SK-N-SH treated with all-trans-retinoic acid at 6 μM for 48 hours (cell line): ENCODE measurements around the gene PAAF1.
"Not testable (repeated sequence)": the region's sequence is repeated elsewhere in the genome, so short reads cannot be mapped to it uniquely, and the experiment has no call there.

Source experiments
- ATAC-seq: fragments of 200-7000 bp; cut with Tn5 transposase; 3 replicates; pipeline ENCODE4 v1.9.1; 2020; ENCODE audit warnings: mild to moderate bottlenecking, moderate library complexity
- ARNTL ChIP-seq: fragments of 450-650 bp; formaldehyde crosslinking; IDR thresholded peaks from 2 replicates; pipeline ENCODE4 v1.5.0; 2020; ENCODE audit warnings: low read depth, mild to moderate bottlenecking, moderate library complexity, borderline replicate concordance
- BACH2 ChIP-seq: fragments of 250-450 bp; sonication (Bioruptor Pico); IDR thresholded peaks from 2 replicates; pipeline ENCODE4 v1.9.0; 2021; ENCODE audit warnings: mild to moderate bottlenecking, borderline replicate concordance
- CSDC2 ChIP-seq: fragments of 250-450 bp; sonication (Bioruptor Pico); IDR thresholded peaks from 2 replicates; pipeline ENCODE4 v1.5.0; 2020; ENCODE audit warnings: mild to moderate bottlenecking, moderate library complexity
- CSRNP3 ChIP-seq: fragments of 250-450 bp; sonication (Bioruptor Pico); IDR thresholded peaks from 2 replicates; pipeline ENCODE4 v1.5.1; 2021; ENCODE audit warnings: mild to moderate bottlenecking, moderate library complexity
- ESRRG ChIP-seq: fragments of 250-450 bp; sonication (Bioruptor Pico); IDR thresholded peaks from 2 replicates; pipeline ENCODE4 v1.6.1; 2021; ENCODE audit warnings: mild to moderate bottlenecking
- OSR1 ChIP-seq: fragments of 250-450 bp; sonication (Bioruptor Pico); IDR thresholded peaks from 2 replicates; pipeline ENCODE4 v1.8.0; 2022; ENCODE audit warnings: moderate library complexity, mild to moderate bottlenecking, inconsistent platforms
- PATZ1 ChIP-seq: fragments of 250-450 bp; sonication (Bioruptor Pico); IDR thresholded peaks from 2 replicates; pipeline ENCODE4 v1.8.0; 2020; ENCODE audit warnings: mild to moderate bottlenecking, moderate library complexity, borderline replicate concordance
- PPARA ChIP-seq: fragments of 250-450 bp; sonication (Bioruptor Pico); IDR thresholded peaks from 2 replicates; pipeline ENCODE4 v1.5.0; 2020; ENCODE audit warnings: mild to moderate bottlenecking, borderline replicate concordance
- RARB ChIP-seq: fragments of 250-450 bp; sonication (Bioruptor Pico); IDR thresholded peaks from 2 replicates; pipeline ENCODE4 v1.8.0; 2021; ENCODE audit warnings: mild to moderate bottlenecking, moderate library complexity
- SNAI2 ChIP-seq: fragments of 250-450 bp; sonication (Bioruptor Pico); IDR thresholded peaks from 2 replicates; pipeline ENCODE4 v1.5.0; 2020; ENCODE audit warnings: mild to moderate bottlenecking, moderate library complexity
- TCF4 ChIP-seq: fragments of 250-450 bp; sonication (Bioruptor Pico); IDR thresholded peaks from 2 replicates; pipeline ENCODE4 v1.8.0; 2021; ENCODE audit warnings: mild to moderate bottlenecking, moderate library complexity, borderline replicate concordance
- TSHZ2 ChIP-seq: fragments of 250-450 bp; sonication (Bioruptor Pico); IDR thresholded peaks from 2 replicates; pipeline ENCODE4 v1.5.0; 2020; ENCODE audit warnings: mild to moderate bottlenecking, moderate library complexity
- ZC3H10 ChIP-seq: fragments of 250-450 bp; sonication (Bioruptor Pico); IDR thresholded peaks from 2 replicates; pipeline ENCODE4 v1.5.1; 2021; ENCODE audit warnings: mild to moderate bottlenecking, moderate library complexity
- ZFP30 ChIP-seq: fragments of 450-650 bp; formaldehyde crosslinking; IDR thresholded peaks from 2 replicates; pipeline ENCODE4 v1.5.0; 2022; ENCODE audit warnings: mild to moderate bottlenecking, moderate library complexity
- ZNF565 ChIP-seq: fragments of 450-650 bp; formaldehyde crosslinking; conservative IDR thresholded peaks from 2 replicates; pipeline ENCODE4 v1.5.0; 2020; ENCODE audit warnings: low read depth, mild to moderate bottlenecking, moderate library complexity
- ZNF70 ChIP-seq: fragments of 450-650 bp; formaldehyde crosslinking; IDR thresholded peaks from 2 replicates; pipeline ENCODE4 v1.5.0; 2020; ENCODE audit warnings: mild to moderate bottlenecking, moderate library complexity
- TF ChIP-seq, protein P1 (sequence below): fragments of 250-450 bp; sonication (Bioruptor Pico); IDR thresholded peaks from 2 replicates; pipeline ENCODE4 v1.8.0; 2021; ENCODE audit warnings: low read depth, mild to moderate bottlenecking, moderate library complexity, borderline replicate concordance
- TF ChIP-seq, protein P2 (sequence below): fragments of 250-450 bp; sonication (Bioruptor Pico); IDR thresholded peaks from 2 replicates; pipeline ENCODE4 v1.5.1; 2020; ENCODE audit warnings: low read depth, mild to moderate bottlenecking, moderate library complexity

PAAF1 gene

GRCh38 chr11:73875380-73875779 is 1.4 kb upstream of the PAAF1 start (continued):
- TF ChIP-seq ZNF70 (CRISPR knock-in tag) (no peak), ZNF565 (CRISPR knock-in tag) (no peak), TSHZ2 (no peak)

GRCh38 chr11:73875840-73876239 is 959 bp upstream of the PAAF1 start:
- TF ChIP-seq, protein P1, sequence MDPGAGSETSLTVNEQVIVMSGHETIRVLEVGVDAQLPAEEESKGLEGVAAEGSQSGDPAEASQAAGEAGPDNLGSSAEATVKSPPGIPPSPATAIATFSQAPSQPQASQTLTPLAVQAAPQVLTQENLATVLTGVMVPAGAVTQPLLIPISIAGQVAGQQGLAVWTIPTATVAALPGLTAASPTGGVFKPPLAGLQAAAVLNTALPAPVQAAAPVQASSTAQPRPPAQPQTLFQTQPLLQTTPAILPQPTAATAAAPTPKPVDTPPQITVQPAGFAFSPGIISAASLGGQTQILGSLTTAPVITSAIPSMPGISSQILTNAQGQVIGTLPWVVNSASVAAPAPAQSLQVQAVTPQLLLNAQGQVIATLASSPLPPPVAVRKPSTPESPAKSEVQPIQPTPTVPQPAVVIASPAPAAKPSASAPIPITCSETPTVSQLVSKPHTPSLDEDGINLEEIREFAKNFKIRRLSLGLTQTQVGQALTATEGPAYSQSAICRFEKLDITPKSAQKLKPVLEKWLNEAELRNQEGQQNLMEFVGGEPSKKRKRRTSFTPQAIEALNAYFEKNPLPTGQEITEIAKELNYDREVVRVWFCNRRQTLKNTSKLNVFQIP (CRISPR knock-in tag), result no peak
- TF ChIP-seq RARB (CRISPR knock-in tag), result no peak
- no peak for TF ChIP-seq ARNTL
- TF ChIP-seq, protein P2, sequence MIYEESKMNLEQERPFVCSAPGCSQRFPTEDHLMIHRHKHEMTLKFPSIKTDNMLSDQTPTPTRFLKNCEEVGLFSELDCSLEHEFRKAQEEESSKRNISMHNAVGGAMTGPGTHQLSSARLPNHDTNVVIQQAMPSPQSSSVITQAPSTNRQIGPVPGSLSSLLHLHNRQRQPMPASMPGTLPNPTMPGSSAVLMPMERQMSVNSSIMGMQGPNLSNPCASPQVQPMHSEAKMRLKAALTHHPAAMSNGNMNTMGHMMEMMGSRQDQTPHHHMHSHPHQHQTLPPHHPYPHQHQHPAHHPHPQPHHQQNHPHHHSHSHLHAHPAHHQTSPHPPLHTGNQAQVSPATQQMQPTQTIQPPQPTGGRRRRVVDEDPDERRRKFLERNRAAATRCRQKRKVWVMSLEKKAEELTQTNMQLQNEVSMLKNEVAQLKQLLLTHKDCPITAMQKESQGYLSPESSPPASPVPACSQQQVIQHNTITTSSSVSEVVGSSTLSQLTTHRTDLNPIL (CRISPR knock-in tag), result no peak
- TF ChIP-seq ZNF70 (CRISPR knock-in tag), result no peak
- no peak for TF ChIP-seq OSR1 (CRISPR knock-in tag)
- no peak for TF ChIP-seq PATZ1
- no peak for TF ChIP-seq SNAI2 (CRISPR knock-in tag)
- ATAC-seq, result 0 out of 3 replicates have a peak, but pooled peaks have one; percentile 5

GRCh38 chr11:73878771-73879170 is 2.0 kb downstream of the PAAF1 start:
- ATAC-seq, result no peak
- TF ChIP-seq ARNTL, result no peak
- TF ChIP-seq ZC3H10, result no peak
- no peak for TF ChIP-seq ZFP30
- TF ChIP-seq BACH2 (CRISPR knock-in tag), result no peak
- no peak for TF ChIP-seq CSRNP3 (CRISPR knock-in tag)
- TF ChIP-seq CSDC2 (CRISPR knock-in tag), result no peak
- TF ChIP-seq, protein P1 (CRISPR knock-in tag), result no peak
- TF ChIP-seq TSHZ2, result no peak
- TF ChIP-seq RARB (CRISPR knock-in tag), result no peak
- TF ChIP-seq, protein P2 (CRISPR knock-in tag), result no peak
- no peak for TF ChIP-seq ESRRG
- TF ChIP-seq TCF4 (CRISPR knock-in tag), result no peak
- TF ChIP-seq PPARA (CRISPR knock-in tag), result no peak
- TF ChIP-seq, all 23 proteins: peak for 0

DNA sequence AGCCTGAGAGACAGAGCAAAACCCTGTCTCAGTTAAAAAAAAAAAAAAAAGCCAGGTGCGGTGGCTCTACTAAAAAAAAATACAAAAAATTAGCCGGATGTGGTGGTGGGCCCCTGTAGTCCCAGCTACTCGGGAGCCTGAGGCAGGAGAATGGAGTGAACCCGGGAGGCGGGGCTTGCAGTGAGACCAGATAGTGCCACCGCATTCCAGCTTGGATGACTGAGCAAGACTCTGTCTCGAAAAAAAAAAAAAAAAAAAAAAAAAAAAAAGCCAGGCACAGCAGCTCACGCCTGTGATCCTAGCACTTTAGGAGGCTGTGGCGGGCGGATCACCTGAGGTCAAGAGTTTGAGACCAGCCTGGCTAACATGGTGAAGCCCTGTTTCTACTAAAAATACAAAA is 3.6 kb downstream of the PAAF1 start:
- not testable (repeated sequence) for ATAC-seq
